DMS153 treated with DMSO at 0.1 percent for 48 hours (cell line): ENCODE measurements around the gene ISLR2.

Experiments used
- DNase-seq: peaks from one replicate; lab custom pipeline; 2025; ENCODE audit not compliant: unreplicated experiment; lab: John Stamatoyannopoulos, UW

Gene ISLR2

GRCh38 chr15:74175271-74176191 is 45.1 kb downstream of the ISLR2 start:
- no peak for DNase-seq

- DNase-seq, result no peak
Measured at GRCh38 chr15:74176262-74177214, 46.2 kb downstream of the ISLR2 start.

- DNase-seq, result no peak
Measured at GRCh38 chr15:74178326-74179100, 48.1 kb downstream of the ISLR2 start.

- no peak for DNase-seq
Measured at GRCh38 chr15:74179101-74179841, 48.9 kb downstream of the ISLR2 start.

- DNase-seq, result no peak
Measured at GRCh38 chr15:74179983-74180880, 49.8 kb downstream of the ISLR2 start.

- DNase-seq, result no peak
Measured at GRCh38 chr15:74180881-74181602, 50.7 kb downstream of the ISLR2 start.

- DNase-seq, result no peak
Measured at GRCh38 chr15:74182131-74182530, 51.7 kb downstream of the ISLR2 start.

GRCh38 chr15:74184582-74185091 is 54.3 kb downstream of the ISLR2 start:
- DNase-seq, result no peak

- DNase-seq, result no peak
Measured at GRCh38 chr15:74185710-74186348, 55.4 kb downstream of the ISLR2 start.
